K562 (cell line): ENCODE measurements around the gene HRC. TPM values are rescaled to one million over a fixed set of nuclear protein-coding genes. Genes with fewer than 3 reads are reported as not detected.
A peak's percentile ranks its signal among the peaks of the same experiment; 100 is the strongest.

Source experiments
- CC2D1A ChIP-seq: fragments of 450-650 bp; IDR thresholded peaks from 2 replicates; pipeline ENCODE4 v1.6.1; 2017; ENCODE audit warnings: mild to moderate bottlenecking
- CTCFL ChIP-seq: IDR thresholded peaks from 2 replicates; pipeline ENCODE4 v1.6.1; 2011; ENCODE audit warnings: borderline replicate concordance, low read depth, mild to moderate bottlenecking, moderate library complexity, low read length; ENCODE audit not compliant: insufficient read depth, poor library complexity, severe bottlenecking
- DPF2 ChIP-seq: fragments of 450-650 bp; IDR thresholded peaks from 2 replicates; pipeline ENCODE4 v1.6.1; 2016
- ELK3 ChIP-seq: fragments of 450-650 bp; formaldehyde crosslinking; IDR thresholded peaks from 2 replicates; pipeline ENCODE4 v1.4.0; 2020; ENCODE audit warnings: mild to moderate bottlenecking
- HBP1 ChIP-seq: fragments of 450-650 bp; formaldehyde crosslinking; IDR thresholded peaks from 2 replicates; pipeline ENCODE4 v1.4.0; 2022; ENCODE audit warnings: missing genetic modification characterization
- KAT7 ChIP-seq: sonication (generic); formaldehyde crosslinking; IDR thresholded peaks from 2 replicates; pipeline ENCODE4 v1.8.0; 2022; ENCODE audit warnings: missing genetic modification reagents, mild to moderate bottlenecking, borderline replicate concordance
- MTA3 ChIP-seq: fragments of 450-650 bp; formaldehyde crosslinking; IDR thresholded peaks from 2 replicates; pipeline ENCODE4 v1.6.1; 2017; ENCODE audit warnings: mild to moderate bottlenecking, borderline replicate concordance
- PHTF2 ChIP-seq: fragments of 250-450 bp; sonication (Bioruptor Pico); IDR thresholded peaks from 2 replicates; pipeline ENCODE4 v1.5.0; 2021; ENCODE audit warnings: mild to moderate bottlenecking
- PURB ChIP-seq: sonication (generic); formaldehyde crosslinking; IDR thresholded peaks from 2 replicates; pipeline ENCODE4 v1.9.0; 2021; ENCODE audit warnings: low read depth, mild to moderate bottlenecking, missing genetic modification reagents
- RBFOX2 ChIP-seq: fragments of 200-400 bp; formaldehyde crosslinking; IDR thresholded peaks from 2 replicates; pipeline ENCODE4 v1.6.1; 2017; ENCODE audit warnings: low read depth, mild to moderate bottlenecking, low read length, moderate library complexity
- SIX5 ChIP-seq, 2 experiments: IDR thresholded peaks; 2 replicates each; pipeline ENCODE4 v1.6.1; 2011; ENCODE audit warnings: low read length in 2 of 2, borderline replicate concordance in 1 of 2, low read depth in 1 of 2, mild to moderate bottlenecking in 1 of 2, moderate library complexity in 1 of 2; ENCODE audit not compliant: insufficient read depth in 1 of 2
- SMAD4 ChIP-seq: fragments of 250-450 bp; sonication (Bioruptor Pico); conservative IDR thresholded peaks from 2 replicates; pipeline ENCODE4 v1.8.0; 2021; ENCODE audit warnings: inconsistent platforms, mild to moderate bottlenecking, moderate library complexity
- YY1 ChIP-seq, 3 experiments: IDR thresholded peaks; 2 replicates each; pipeline ENCODE4 v1.6.1; 2011; ENCODE audit warnings: low read length in 2 of 3, mild to moderate bottlenecking in 2 of 3, moderate library complexity in 2 of 3, borderline replicate concordance in 1 of 3, control low read depth in 1 of 3, low read depth in 1 of 3; ENCODE audit not compliant: insufficient read depth in 3 of 3, insufficient replicate concordance in 2 of 3, control insufficient read depth in 1 of 3, insufficient read length in 1 of 3; ENCODE audit errors: extremely low read depth in 1 of 3
- ZBTB8A ChIP-seq: fragments of 450-650 bp; IDR thresholded peaks from 2 replicates; pipeline ENCODE4 v1.6.1; 2018; ENCODE audit warnings: mild to moderate bottlenecking, moderate library complexity; ENCODE audit not compliant: partially characterized antibody
- ZNF584 ChIP-seq: fragments of 200-800 bp; sonication (Bioruptor generic); IDR thresholded peaks from 2 replicates; pipeline ENCODE4 v1.6.1; 2016; ENCODE audit warnings: low read depth, mild to moderate bottlenecking, missing genetic modification characterization, missing compliant biosample characterization
- ZNF668 ChIP-seq: fragments of 250-450 bp; sonication (Bioruptor Pico); IDR thresholded peaks from 2 replicates; pipeline ENCODE4 v1.8.0; 2022; ENCODE audit warnings: mild to moderate bottlenecking, inconsistent platforms
- polyA plus RNA-seq, 8 experiments: library from polyadenylated mRNA; depleted of rRNA in 4 of 8; stranded (reverse) in 5 of 8; unstranded in 3 of 8; fragments of >200 nt; fragmentation: Nextera tagmentation in 2 of 8; fragmentation: Illumina TruSeq in 1 of 8; extraction: Ambion mirVana in 2 of 8; extraction: Trizol in 1 of 8; gene quantifications; 2 replicates each; pipeline versions ENCODE4 v1.2.1 to v1.2.3, GENCODE V29; 2011 to 2014; ENCODE audit warnings: inconsistent platforms in 1 of 8, missing spikeins in 1 of 8
- total RNA-seq, 7 experiments: library from RNA; depleted of rRNA in 6 of 7; stranded (reverse); fragments of >200 nt in 6 of 7; fragmentation: Illumina TruSeq in 2 of 7; extraction: Trizol in 2 of 7; gene quantifications; 2 replicates each; pipeline versions ENCODE4 v1.2.1 to v1.2.3, GENCODE V29; 2011 to 2021; ENCODE audit warnings: low replicate concordance in 1 of 7
- TF ChIP-seq, protein P1 (sequence below): fragments of 250-450 bp; sonication (Bioruptor Pico); IDR thresholded peaks from 2 replicates; pipeline ENCODE4 v1.4.0; 2020; ENCODE audit warnings: mild to moderate bottlenecking, moderate library complexity

HRC gene
- total and polyA plus RNA-seq, 9 of the 15 experiments (the other 6 are each of a cell fraction or from before 2014, with no cell fraction given): 0.66 to 18.7 (median 13.1) TPM

DNA sequence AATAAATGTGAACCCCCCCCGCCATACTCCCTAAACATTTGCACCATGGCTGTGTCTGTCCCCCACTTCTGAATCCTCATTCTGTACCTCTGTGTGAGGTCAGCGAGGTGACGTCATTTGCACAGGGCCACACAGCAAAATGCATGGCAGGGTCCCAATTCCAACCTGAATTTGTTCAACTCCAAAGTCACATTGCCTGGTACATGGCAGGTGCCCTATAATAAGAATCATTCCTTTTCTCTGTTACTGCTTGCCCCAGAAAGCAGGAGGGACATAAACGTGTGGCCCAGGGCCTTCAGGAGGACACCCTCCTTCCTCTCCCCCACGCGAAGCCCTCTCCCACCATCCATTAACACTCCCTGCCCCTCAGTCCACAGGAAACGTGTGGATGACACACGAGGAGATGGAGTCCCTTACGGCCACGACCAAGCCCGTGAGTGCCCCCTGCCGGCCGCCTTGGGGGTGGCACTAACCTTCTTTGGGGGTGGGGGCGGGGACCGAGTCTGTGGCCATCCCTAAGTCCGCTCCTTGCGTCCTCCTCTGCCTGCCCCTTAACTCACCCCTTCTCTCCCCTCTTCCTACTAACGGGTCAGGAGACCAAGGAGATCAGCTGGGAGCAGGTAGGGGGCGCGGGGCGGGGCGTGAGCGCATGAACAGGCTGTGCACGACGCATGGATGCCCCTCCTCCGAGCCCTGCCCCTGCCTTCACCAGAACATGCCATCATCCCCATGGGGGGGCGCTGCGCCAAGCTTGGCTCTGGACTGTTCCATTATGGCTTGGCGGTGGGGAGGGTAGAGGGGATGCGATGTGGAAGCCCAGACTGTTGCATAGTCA, 9.4 kb downstream of the HRC start (continued):
- TF ChIP-seq CTCFL (peak; percentile 79), CC2D1A (no peak), DPF2 (no peak), PHTF2 (no peak), ZNF584 (CRISPR knock-in tag) (no peak), PURB (CRISPR knock-in tag) (no peak), MTA3 (no peak; the same call in 1 of the 2 replicates), RBFOX2 (peak; percentile 53; the same call in 1 of the 2 replicates), ZBTB8A (no peak), KAT7 (CRISPR knock-in tag) (no peak), YY1 (IDR thresholded peaks at IDR 0.05; ENCODE audit: borderline replicate concordance in 1 of 3, control insufficient read depth in 1 of 3, extremely low read depth in 1 of 3, insufficient read depth in 3 of 3, insufficient read length in 1 of 3, insufficient replicate concordance in 2 of 3, low read depth in 1 of 3, low read length in 2 of 3) (peak in 1 of 3 experiments; percentile 49), HBP1 (CRISPR knock-in tag) (peak; percentile 4; the same call in 1 of the 2 replicates), ZNF668 (CRISPR knock-in tag) (no peak), ELK3 (CRISPR knock-in tag) (no peak), SMAD4 (CRISPR knock-in tag) (no peak), SIX5 (IDR thresholded peaks at IDR 0.05; ENCODE audit: borderline replicate concordance in 1 of 2, insufficient read depth in 1 of 2, low read depth in 1 of 2, low read length in 2 of 2) (peak in 1 of 2 experiments; percentile 17; a peak in 2 of 4 replicates)
- TF ChIP-seq, protein P1, sequence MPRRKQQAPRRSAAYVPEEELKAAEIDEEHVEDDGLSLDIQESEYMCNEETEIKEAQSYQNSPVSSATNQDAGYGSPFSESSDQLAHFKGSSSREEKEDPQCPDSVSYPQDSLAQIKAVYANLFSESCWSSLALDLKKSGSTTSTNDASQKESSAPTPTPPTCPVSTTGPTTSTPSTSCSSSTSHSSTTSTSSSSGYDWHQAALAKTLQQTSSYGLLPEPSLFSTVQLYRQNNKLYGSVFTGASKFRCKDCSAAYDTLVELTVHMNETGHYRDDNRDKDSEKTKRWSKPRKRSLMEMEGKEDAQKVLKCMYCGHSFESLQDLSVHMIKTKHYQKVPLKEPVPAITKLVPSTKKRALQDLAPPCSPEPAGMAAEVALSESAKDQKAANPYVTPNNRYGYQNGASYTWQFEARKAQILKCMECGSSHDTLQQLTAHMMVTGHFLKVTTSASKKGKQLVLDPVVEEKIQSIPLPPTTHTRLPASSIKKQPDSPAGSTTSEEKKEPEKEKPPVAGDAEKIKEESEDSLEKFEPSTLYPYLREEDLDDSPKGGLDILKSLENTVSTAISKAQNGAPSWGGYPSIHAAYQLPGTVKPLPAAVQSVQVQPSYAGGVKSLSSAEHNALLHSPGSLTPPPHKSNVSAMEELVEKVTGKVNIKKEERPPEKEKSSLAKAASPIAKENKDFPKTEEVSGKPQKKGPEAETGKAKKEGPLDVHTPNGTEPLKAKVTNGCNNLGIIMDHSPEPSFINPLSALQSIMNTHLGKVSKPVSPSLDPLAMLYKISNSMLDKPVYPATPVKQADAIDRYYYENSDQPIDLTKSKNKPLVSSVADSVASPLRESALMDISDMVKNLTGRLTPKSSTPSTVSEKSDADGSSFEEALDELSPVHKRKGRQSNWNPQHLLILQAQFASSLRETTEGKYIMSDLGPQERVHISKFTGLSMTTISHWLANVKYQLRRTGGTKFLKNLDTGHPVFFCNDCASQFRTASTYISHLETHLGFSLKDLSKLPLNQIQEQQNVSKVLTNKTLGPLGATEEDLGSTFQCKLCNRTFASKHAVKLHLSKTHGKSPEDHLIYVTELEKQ (CRISPR knock-in tag): no peak
